ENCODE measurements around the gene MYO3B. TPM values are rescaled to one million over a fixed set of nuclear protein-coding genes. Genes with fewer than 3 reads are reported as not detected.
"Not testable (repeated sequence)": the region's sequence is repeated elsewhere in the genome, so short reads cannot be mapped to it uniquely, and the experiment has no call there.

Gene MYO3B
- total RNA-seq, 3 donors from 2014 or later (not counting 1 experiment from before 2014, with no cell fraction given) = 0.68 to 0.88 (median 0.75) TPM

- ATAC-seq (no peak), DNase-seq (no peak)
- whole genome bisulfite sequencing (ENCODE audit: insufficient coverage) = no CpG with 5 or more reads among the region's 1 CpG
- Histone ChIP-seq H3K4me3 (ENCODE audit: low read length) (no peak overlapping the region), H3K27ac (ENCODE audit: low read length) (no peak overlapping the region), H3K27me3 (ENCODE audit: control insufficient read depth, insufficient read depth, low read length) (no peaks in the 10 kb centered on the region), H3K36me3 (ENCODE audit: control insufficient read depth, insufficient read depth, low read length) (no peaks in the 10 kb centered on the region), H3K4me1 (ENCODE audit: control insufficient read depth, insufficient read depth, low read length) (no peaks in the 10 kb centered on the region), H3K9me3 (ENCODE audit: control insufficient read depth, insufficient read depth, low read length) (no peaks in the 10 kb centered on the region)
- peaks cover 0 to 6% of the 10 kb centered on the region in 2 donors for H3K27me3 Mint-ChIP-seq (ENCODE audit: low read depth in 2 of 2)
- no peaks in the 10 kb centered on the region for H3K4me1 Mint-ChIP-seq
- peaks cover 0 to 3% of the 10 kb centered on the region in 2 donors for H3K9me3 Mint-ChIP-seq
- TF ChIP-seq CTCF (IDR thresholded peaks at IDR 0.05) = no peak
- H3K4me3 Mint-ChIP-seq = no peak overlapping the region
- no peak overlapping the region for H3K27ac Mint-ChIP-seq
- intact Hi-C loops (cut with micrococcal nuclease) = no loop called here
- no peaks in the 10 kb centered on the region for H3K36me3 Mint-ChIP-seq
Measured at GRCh38 chr2:170467568-170468422, 289.8 kb downstream of the MYO3B start.

DNA sequence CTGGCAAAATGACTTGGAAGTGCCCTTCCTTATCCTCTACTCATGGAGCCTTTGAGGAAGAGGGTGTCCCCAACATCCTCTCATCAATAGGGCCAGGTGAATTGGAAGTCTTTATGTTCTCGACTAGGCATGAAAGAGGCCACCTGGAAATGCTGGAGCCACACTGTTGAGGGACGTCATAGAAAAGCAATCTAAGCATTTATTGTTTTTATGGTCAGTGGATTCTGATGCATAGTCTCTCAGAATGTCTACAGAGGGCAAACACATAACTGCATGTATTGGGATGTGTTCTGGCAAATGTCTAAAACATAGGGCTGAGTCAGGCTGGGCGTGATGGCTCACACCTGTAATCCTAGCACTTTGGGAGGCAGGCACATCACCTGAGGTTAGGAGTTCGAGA, 290.6 kb downstream of the MYO3B start:
- DNase-seq (no peak), ATAC-seq (no peak)
- Mint-ChIP-seq H3K27ac (no peak overlapping the region), H3K36me3 (no peaks in the 10 kb centered on the region), H3K9me3 (peaks cover 0 to 3% of the 10 kb centered on the region in 2 donors), H3K4me3 (no peak overlapping the region), H3K27me3 (ENCODE audit: low read depth in 2 of 2) (peaks cover 0 to 6% of the 10 kb centered on the region in 2 donors), H3K4me1 (no peaks in the 10 kb centered on the region)
- Histone ChIP-seq H3K27me3 (ENCODE audit: control insufficient read depth, insufficient read depth, low read length) (no peaks in the 10 kb centered on the region), H3K4me3 (ENCODE audit: low read length) (no peak overlapping the region), H3K4me1 (ENCODE audit: control insufficient read depth, insufficient read depth, low read length) (no peaks in the 10 kb centered on the region), H3K27ac (ENCODE audit: low read length) (no peak overlapping the region), H3K9me3 (ENCODE audit: control insufficient read depth, insufficient read depth, low read length) (no peaks in the 10 kb centered on the region), H3K36me3 (ENCODE audit: control insufficient read depth, insufficient read depth, low read length) (no peaks in the 10 kb centered on the region)
- no peak for TF ChIP-seq CTCF (IDR thresholded peaks at IDR 0.05)
- WGBS (ENCODE audit: insufficient coverage) = 84% methylated on average over 4 of the region's 4 CpGs
- intact Hi-C loops (cut with micrococcal nuclease) = no loop called here

DNA sequence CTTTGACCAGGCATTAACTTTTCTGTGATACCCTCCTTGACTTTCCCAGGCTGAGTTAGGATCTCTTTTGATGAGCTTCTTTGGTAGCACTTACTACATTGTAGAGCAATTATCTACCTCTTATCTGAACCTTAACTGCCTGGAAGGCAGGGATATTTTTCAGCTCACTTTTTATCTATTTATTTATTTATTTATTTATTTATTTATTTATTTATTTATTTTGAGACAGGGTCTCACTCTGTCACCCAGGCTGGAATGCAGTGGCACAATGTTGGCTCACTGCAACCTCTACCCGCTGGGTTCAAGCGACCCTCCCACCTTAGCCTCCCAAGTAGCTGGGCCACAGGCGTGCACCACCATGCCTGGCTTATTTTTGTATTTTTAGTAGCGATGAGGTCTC, 294.6 kb downstream of the MYO3B start:
- H3K4me1 Mint-ChIP-seq; H3K36me3 Mint-ChIP-seq; H3K27ac ChIP-seq (ENCODE audit: low read length); H3K9me3 Mint-ChIP-seq; DNase-seq; H3K27me3 Mint-ChIP-seq (ENCODE audit: low read depth in 2 of 2); H3K36me3 ChIP-seq (ENCODE audit: control insufficient read depth, insufficient read depth, low read length); H3K4me1 ChIP-seq (ENCODE audit: control insufficient read depth, insufficient read depth, low read length); ATAC-seq; H3K4me3 ChIP-seq (ENCODE audit: low read length); H3K27me3 ChIP-seq (ENCODE audit: control insufficient read depth, insufficient read depth, low read length); H3K4me3 Mint-ChIP-seq; intact Hi-C loops (cut with micrococcal nuclease); H3K9me3 ChIP-seq (ENCODE audit: control insufficient read depth, insufficient read depth, low read length); H3K27ac Mint-ChIP-seq: not testable (repeated sequence)
- 100% methylated on average over 4 of the region's 4 CpGs for WGBS (ENCODE audit: insufficient coverage)

GRCh38 chr2:170475878-170476277, 297.9 kb downstream of the MYO3B start:
- peaks cover 0 to 6% of the 10 kb centered on the region in 2 donors for H3K27me3 Mint-ChIP-seq (ENCODE audit: low read depth in 2 of 2)
- Histone ChIP-seq H3K36me3 (ENCODE audit: control insufficient read depth, insufficient read depth, low read length) (no peaks in the 10 kb centered on the region), H3K4me3 (ENCODE audit: low read length) (no peak overlapping the region), H3K27ac (ENCODE audit: low read length) (no peak overlapping the region), H3K9me3 (ENCODE audit: control insufficient read depth, insufficient read depth, low read length) (no peaks in the 10 kb centered on the region), H3K27me3 (ENCODE audit: control insufficient read depth, insufficient read depth, low read length) (no peaks in the 10 kb centered on the region), H3K4me1 (ENCODE audit: control insufficient read depth, insufficient read depth, low read length) (no peaks in the 10 kb centered on the region)
- no peak for DNase-seq
- peaks cover 0 to under 1% of the 10 kb centered on the region in 2 donors for H3K9me3 Mint-ChIP-seq
- no peaks in the 10 kb centered on the region for H3K4me1 Mint-ChIP-seq
- H3K4me3 Mint-ChIP-seq = no peak overlapping the region
- ATAC-seq = peak in 1 of 3 donors; percentile 10
- no peak overlapping the region for H3K27ac Mint-ChIP-seq
- intact Hi-C loops (cut with micrococcal nuclease) = no loop called here
- no peaks in the 10 kb centered on the region for H3K36me3 Mint-ChIP-seq
- 84% methylated on average over 6 of the region's 6 CpGs for WGBS (ENCODE audit: insufficient coverage)
- no peak for TF ChIP-seq CTCF (IDR thresholded peaks at IDR 0.05)
